ENCODE results near the gene GPR39.
"Not testable (repeated sequence)": the region's sequence is repeated elsewhere in the genome, so short reads cannot be mapped to it uniquely, and the experiment has no call there.

Gene GPR39

DNA sequence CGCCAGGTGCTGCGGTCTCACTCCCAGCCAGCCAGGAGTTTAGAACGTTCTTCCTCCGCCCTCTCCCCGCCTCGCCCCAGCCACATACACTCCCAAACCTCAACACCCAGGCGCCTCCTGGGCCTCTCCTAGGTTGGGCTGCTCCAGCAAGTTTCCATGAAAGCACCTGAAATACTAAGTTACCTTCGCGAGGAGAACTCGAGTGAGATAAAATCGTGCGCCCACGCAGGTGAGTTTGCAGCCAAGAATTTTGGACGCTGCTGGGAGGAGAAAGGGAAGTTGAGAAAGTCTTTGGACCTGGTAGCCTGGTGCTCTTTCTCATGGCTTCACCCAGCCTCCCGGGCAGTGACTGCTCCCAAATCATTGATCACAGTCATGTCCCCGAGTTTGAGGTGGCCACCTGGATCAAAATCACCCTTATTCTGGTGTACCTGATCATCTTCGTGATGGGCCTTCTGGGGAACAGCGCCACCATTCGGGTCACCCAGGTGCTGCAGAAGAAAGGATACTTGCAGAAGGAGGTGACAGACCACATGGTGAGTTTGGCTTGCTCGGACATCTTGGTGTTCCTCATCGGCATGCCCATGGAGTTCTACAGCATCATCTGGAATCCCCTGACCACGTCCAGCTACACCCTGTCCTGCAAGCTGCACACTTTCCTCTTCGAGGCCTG, at the start of gene GPR39:
Gene GPR39, plus strand, starts transcription at position 83 of the 673 bp plus-strand sequence.
- no peak for DNase-seq

DNA sequence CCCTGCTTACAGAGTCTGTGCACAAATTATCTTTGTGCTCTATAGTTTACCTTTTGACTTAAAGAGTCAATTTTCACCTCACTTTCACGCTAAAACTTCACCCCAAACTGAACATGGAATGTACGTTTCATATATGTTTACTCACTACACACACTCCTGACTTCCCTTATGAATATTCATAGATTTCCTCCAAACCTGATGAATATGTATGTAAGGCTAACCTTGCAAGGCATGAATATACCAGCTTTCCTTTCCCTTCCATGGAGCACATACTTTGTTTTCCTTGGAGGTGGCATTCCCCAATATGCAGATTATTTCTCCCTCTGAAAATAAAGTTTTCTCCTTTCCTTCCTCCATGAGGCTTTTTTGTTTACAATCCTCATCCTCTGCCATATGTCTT, 48.4 kb upstream of the GPR39 start:
- no peak for DNase-seq

DNA sequence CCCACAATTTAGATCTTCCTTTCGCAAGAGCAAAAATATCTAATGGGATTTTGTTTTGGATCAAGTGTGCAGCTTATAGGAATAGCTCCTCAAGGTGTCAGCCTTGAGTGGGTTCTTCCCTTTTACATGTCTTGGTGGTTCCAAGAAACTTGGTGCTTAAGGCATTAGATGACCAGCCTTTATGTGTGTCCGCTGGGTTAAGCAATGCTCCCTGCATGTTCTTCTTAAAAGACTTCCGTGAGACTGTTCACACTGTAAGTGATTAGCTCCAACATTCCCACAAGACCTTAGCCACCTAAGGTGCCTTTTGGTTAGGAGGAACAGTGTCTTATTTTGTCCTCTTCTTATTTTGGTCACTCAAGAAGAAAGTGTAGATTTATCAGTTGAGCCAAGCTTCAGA, 44.3 kb upstream of the GPR39 start:
- no peak for DNase-seq

DNA sequence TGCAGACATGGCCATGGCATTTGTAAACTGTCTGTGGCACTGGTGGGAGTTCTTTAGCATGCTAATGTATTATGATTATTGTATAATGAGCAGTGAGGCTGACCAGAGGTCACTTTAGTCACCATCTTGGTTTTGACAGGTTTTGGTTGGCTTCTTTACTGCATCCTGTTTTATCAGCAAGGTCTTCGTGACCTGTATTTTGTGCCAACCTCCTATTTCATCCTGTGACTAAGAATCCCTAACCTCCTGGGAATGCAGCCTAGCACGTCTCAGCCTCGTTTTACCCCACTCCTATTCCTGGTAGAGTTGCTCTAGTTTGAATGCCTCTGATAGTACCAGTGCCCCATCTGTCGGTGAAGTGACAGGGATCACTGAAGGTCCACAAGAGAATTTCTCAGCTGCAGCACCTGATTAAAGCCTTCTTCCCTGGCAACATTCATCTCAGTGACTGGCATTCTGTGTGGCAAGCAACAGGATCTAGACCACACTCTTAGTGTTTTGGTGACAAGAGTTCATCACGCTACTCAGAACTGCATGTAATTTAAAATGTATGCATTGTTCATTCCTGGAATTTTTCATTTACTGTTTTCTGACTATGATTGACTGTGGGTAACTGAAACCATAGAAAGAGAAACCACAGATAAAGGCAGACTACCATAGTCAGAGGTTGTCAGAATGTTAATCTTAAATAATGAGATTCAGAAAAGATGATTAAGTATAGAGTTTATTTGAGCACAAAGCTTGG, 43.0 kb upstream of the GPR39 start:
- no peak for DNase-seq

DNA sequence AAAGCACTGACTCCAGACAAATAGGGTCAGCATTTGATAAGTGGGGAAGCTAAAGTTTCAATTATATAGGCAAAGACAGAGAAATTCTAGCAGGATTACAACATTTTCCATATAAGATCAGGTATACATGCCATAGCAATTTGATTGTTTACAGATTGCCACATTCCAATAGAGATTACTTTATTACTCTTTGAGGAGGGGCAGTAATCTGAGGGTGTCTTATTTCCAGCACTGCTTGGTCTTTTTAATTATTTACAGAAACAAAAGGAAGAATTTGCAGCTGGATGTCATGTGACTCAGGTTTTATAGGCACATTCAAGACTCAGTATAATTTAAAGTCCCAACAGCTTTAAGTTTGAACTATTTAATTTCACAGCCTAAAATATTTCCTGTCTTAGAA, 42.5 kb upstream of the GPR39 start:
- DNase-seq, result no peak

DNA sequence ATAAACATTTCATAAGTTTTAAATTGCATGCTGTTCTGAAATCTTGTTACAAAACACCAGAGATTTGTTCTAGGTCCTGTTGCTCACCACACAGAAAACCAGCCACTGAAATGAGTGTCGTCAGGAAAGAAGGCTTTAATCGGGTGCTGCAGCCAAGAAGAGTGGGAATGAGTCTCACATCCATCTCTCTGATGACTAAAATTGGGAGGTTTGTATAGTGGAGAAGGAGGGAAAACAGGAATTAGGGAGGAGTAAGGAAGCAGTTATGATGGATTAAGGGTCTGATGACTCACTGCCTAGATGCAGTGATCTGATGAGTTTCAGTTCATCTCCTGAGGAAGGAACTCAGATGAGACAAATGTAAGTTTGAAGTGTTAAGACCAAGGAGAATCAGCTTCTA, 42.1 kb upstream of the GPR39 start:
- DNase-seq, result no peak

DNA sequence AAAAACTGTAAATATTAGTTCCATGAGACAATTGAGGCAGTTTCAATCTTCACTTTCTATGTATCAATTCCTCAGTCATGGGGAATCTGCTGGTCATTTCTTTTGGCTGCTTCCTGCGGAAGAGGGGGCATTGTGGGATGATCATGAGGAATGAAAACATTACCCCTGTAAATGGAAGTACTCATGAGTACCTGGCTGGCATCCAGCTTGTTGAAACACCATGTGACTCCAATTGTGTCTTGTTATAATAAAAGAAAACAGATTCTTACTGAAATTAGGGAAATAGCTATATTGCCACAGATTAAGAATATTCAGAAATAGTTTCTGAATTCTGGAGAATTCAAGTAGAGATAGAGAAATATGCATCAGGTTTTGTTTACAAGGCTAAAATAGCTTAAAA, 41.6 kb upstream of the GPR39 start:
- no peak for DNase-seq

DNA sequence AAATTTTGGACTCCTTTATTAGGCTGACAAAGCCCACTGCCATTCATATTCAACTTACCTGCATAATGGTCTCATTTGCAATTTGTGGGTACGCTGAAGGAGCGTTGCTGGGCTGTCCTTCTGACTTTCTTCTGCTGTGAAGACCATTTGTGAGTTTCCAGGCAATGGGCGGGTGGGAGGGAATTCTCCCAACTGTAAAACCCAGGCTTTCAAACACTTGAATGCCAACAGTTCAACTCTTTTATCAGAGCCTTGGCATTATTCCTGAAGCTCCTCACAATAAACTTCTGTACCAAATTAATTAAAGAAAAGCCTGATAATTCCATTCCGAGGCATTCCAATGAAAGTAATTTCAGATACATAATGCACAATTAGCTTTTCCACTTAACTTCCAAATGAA, 35.2 kb upstream of the GPR39 start:
- DNase-seq, result no peak

DNA sequence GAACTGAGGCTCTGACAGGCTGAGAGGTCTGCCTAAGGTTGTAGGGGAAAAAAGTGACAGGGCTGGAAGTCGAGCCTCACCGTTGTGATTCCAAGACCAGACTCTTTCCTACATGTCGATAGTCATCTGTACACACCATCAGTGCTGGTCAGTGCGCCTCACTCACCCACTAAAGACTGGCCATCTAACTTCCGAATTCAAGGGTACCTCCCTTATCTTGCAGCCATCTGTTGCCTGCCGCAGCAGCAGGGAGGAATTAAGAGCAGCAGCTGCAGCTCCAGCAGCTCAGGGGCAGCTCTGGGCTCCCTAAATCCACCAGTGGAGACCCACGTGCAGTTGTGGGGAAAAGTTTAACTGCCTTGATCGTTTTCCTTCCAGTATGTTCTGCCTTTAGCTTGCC, 32.6 kb upstream of the GPR39 start:
- no peak for DNase-seq

DNA sequence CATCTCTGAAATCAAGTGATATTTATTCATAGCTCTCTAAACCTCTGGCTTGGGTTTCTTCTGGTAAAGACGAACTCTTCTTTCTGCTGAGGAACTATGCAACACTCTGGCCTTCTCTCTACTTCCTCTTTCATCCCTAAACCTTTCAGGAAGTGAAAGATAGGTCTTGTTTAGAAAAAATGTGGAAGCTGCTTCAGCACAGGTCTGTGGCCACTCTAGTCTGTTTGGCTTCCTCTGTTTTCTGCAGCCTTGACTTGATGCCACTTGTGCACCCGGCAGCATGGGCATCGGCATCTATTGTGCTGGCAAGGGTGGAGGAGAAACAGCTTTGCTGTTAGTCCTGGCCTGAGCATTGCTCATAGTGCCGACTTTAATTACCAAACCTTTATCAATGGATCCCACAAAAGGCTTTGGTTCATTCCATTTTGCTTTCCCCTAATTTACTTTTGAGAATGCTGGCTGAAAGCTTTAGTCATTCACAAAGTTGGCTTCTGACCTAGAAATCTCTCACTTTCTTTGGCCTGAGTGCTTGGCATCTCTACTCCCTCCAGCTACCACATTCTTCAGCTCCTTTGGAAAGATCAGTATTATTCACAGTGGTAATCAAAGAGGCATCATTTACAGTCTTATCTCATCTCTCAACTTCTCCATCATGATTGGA, 32.0 kb upstream of the GPR39 start:
- no peak for DNase-seq

DNA sequence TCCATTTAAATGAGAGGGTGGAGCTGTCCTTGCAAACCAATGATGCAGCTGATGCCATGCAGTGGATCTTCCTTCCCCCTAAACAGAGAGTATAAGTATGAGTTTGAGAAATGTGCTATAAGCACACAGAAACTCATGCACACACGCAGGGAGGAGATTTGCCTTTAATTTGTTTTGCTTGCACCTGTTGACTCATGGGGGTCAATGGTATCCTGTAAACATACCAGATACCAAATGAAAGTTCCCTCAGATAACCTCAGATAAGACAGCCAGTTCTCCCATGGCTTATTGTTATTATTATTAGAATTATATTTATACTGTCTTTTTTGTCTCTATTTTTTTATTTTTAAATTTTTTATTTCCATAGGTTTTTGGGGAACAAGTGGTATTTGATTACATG, 29.5 kb upstream of the GPR39 start:
- DNase-seq, result no peak

DNA sequence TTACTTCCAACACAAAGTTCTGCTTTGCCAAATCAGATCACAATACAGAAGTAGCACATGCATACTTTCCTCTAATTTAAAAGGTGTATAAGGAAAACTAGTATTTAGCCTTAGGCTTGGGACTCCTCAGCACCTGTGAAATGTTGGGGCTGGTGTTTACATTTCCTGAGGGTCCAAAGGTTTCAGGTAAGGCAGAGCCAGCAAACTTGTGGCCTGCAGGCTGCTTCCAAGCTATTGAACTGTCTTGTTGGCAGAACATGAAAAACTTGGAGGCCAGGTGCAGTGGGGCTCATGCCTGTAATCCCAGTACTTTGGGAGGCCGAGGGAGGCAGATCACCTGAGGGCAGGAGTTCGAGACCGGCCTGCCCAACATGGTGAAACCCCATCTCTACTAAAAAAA, 26.5 kb upstream of the GPR39 start:
- no peak for DNase-seq

DNA sequence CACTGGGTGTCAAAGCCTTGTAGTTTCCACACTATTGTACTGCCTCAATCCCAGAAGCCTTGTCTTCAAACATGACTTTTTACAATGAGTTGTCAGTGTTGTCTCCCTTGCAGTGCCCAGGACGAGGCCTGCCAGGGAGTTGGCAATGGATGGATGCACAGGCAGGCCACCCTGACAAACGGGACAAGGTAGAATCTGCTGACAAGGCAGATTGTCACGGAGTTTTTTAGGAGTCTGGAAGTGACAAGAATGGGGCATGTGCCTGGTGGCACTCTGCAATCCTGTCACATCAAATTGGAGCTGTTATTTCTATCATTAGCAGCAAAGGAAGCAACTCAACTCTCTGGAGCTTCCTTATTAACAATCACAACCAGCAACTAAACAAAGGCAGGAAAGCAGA, 25.2 kb upstream of the GPR39 start:
- no peak for DNase-seq

DNA sequence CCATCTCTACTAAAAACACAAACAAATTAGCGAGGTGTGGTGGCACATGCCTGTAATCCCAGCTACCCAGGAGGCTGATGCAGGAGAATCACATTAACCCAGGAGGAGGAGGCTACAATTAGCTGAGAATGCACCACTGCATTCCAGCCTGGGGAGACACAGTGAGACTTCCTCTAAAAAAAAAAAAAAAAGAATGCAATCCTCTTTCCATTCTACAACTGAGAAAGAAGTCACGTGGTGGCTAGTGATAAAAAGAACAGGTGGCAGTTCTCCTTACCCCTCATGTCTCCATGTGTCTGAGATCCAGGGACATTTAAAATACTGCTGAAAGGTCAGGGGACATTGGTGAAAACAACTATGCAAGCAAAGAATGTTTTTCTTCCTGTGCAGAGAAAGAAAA, 24.4 kb upstream of the GPR39 start:
- DNase-seq, result no peak

DNA sequence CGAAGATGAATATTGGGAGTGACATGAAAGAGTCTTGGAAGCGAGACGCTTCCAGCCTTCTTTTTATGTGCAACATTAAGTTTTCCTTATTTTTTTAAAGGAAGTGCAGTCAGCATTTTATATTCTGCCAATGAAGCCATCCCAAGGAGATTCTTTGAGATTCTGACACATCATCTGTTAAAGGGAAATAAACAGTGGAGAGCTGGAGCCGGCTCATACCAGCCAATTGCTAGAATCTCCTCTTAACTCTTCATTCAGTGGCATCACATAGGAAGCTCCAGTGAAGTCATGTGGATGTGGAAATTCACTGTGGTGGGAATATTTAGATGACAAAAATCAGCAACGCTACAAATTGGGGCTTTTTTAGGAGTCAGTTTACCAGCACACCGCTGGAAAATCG, 23.7 kb upstream of the GPR39 start:
- no peak for DNase-seq

DNA sequence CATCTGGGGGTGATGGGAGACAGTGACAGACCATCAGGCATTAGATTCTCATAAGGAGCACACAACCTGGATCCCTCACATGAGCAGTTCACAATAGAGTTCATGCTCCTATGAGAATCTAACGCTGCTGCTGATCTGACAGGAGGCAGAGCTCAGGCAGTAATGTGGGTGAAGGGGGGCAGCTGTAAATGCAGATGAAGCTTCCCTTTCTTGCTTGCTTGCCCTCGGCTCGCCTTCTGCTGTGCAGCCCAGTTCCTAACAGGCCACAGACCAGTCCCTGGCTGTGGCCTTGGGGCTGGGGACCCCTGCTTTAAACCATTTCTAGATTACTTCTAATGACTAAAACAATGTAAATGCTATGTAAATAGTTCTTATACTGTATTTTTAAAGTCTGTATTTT, 19.6 kb upstream of the GPR39 start:
- DNase-seq, result not testable (repeated sequence)

DNA sequence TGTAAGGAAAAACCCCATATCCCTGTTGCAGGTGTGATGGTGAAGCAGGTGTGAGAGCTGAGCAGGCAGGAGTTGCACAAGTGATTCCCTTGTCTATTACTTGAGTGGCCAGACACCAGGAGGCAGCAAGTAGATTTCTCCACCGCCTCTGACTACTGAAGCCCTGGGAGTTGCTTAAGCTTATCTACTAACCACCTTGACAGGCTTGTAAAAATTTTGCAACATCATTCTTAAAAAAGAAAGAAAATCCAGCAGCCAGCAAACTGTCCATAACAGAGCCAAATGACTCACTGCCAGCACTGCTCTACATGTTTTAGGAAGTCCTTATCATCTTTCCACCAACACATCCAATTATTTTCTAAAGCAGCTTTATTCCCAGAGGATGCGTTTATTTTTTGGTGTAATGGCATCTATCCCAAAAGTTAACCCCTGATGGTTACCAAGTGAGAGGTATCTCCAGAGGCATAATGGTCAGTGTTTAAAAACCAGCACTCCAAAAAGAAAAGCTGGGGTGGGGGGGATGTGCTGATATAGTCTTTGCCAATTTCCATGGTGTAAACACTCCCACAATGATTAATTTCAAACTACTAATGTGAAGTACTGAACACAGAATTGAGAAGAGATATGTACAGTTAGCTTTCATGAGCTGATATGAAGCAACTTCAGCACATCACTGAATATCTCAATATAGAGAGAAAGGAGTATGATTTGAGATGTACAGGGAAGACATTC, 16.3 kb upstream of the GPR39 start:
- DNase-seq, result no peak

DNA sequence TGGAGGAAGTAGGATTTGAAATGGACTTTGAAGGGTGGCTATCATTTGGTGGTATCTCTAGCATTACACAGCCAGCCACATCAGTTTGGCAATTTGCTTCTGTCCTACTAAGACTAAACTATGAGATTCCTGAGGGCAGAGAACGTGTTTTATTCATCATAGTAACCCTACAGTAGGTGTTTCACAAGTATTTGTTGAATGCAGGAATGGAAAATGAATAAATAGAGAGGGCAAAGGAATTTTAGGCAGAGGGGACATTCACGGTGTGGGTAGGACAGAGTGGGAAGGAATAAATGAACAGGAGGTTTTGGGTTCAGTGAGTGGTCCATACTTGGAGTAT, 15.7 kb upstream of the GPR39 start:
- no peak for DNase-seq

DNA sequence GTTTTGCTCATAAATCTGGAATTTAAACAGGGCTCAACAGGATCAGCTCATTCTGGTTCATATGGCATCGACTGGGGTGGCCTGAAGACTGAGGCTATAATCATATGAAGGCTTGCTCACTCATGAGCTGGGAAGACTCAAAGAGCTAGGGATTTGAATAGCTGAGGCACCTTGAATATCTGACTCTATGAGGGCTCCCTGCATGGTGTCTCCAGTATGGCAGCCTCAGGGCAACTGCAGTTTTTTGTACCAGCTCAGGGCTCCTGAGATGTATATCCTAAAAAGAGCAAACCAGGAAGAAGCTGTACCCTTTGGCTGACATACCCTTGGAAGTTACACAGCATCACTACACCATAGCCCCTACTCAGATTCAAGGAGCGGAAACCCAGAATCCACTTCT, 15.3 kb upstream of the GPR39 start:
- DNase-seq, result no peak

DNA sequence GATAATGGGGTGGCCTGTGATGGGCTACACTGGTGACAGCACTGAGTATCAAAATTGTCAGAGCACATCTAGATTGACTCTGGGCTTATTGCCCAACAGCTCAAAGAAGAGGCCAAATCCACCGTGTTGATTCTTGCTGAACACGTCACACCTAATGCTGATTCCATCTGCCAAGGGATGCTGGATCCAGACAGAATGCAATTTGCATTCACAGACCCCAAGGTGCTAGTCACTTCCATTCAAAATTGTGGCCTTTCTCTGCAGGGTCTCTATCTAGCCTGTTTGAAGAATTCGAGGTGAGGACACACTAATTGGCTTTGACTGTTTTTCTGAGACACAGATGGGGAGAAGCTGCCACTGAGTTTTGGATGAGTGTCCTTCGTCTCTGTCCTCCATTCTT, 13.5 kb upstream of the GPR39 start:
- no peak for DNase-seq

DNA sequence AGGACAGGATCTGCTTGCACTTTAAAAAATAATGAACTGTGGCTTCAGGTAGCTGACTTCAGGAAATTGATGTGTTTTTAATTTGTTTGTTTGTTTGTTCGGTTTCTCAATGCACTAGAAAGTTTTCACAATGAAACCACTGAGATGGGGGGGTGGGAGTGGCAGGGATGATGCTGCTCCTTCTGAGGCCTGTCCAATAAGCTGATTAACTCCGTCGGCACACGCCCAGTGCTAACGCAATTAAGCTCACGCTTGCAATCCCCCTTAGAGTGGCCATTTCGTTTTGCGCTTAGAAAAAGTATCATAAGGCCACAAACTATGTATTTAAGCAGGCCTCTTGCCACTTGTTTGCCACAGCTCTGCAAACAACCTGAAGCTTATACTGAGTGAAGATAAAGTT, 12.5 kb upstream of the GPR39 start:
- no peak for DNase-seq

DNA sequence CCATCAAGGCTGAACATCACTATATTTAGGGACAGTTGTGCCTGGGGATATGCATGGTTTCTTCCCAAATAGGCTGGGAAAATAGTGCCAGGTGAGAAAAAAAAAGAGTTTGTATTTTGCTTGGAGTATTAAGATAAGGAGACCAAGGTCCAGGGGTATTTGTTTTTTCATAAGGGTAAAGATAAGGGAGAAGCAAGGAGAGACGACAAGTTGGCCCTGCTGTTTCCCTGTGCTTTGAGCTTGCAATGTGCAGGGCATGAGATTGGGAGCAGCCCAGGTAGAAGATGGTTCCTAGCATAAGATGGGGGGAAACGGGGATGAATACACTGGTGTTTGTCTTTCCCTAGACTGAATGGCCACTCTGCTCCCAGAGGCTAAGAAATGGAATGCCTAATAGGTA, 8.8 kb upstream of the GPR39 start:
- no peak for DNase-seq

DNA sequence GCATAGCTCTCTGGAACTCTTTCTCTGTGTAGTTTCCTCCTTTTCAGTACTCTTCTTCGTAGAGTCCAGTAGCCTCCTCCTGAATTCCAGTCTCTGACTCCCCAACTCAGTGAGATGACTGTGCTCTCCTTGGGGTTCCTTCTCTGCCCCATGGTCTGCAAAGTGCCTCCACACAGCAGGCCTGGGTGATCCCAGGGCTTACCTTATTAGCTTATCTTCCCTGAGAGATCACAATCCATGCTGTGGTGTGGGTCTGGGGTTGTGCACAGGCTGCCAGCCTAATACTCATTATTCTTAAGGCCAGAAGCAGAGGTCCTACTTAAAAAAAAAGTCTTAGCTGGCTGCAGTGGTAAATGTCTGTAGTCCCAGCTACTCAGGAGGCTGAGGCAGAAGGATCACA, 4.6 kb upstream of the GPR39 start:
- DNase-seq, result no peak

DNA sequence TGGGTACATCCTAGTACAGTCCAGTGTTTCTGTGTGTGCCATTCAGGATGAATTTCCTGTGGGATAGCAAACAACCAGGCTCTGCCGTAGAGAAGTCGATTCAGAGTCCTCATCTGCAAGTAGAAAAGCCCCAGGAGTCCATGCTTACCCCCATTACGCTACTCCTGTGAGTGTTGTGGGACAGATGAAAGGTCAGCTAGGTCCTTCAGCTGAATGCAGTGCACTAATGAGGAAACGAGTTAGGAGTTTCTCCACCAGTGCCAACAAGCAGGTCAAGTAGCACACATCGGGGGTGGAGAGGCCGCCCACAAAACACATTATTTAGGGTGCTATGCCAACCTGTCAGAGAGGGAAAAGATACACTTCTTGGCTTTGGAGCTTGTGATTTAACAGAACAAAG, 2.5 kb upstream of the GPR39 start:
- DNase-seq, result no peak
